HEK293 (cell line): ENCODE data around the gene CENPT.

Experiments used
- ZNF791 ChIP-seq: fragments of 450-650 bp; formaldehyde crosslinking; IDR thresholded peaks from 2 replicates; pipeline ENCODE4 v1.5.1; 2016; ENCODE audit warnings: missing biosample characterization, missing genetic modification characterization
- TF ChIP-seq, protein P1 (sequence below): fragments of 450-650 bp; formaldehyde crosslinking; IDR thresholded peaks from 2 replicates; pipeline ENCODE4 v1.5.1; 2016; ENCODE audit warnings: missing biosample characterization, missing genetic modification characterization

DNA sequence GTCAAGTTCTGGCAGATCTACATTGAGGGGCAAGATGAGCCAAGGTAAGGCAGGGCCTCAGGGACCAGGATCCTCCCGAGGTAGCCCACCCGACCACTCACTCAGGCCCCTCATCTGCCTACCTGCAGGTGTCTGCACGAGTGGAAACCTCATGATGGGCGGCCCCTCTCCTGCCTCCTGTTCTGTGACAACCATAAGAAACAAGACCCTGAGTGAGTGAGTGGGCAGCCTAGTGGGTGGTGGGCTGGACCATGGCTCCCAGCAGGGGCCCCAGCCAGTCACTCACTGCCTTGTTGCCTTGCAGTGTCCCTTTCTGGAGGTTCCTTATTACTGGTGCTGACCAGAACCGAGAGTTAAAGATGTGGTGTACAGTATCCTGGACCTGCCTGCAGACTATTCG is 30.7 kb upstream of the CENPT start:
- TF ChIP-seq, protein P1, sequence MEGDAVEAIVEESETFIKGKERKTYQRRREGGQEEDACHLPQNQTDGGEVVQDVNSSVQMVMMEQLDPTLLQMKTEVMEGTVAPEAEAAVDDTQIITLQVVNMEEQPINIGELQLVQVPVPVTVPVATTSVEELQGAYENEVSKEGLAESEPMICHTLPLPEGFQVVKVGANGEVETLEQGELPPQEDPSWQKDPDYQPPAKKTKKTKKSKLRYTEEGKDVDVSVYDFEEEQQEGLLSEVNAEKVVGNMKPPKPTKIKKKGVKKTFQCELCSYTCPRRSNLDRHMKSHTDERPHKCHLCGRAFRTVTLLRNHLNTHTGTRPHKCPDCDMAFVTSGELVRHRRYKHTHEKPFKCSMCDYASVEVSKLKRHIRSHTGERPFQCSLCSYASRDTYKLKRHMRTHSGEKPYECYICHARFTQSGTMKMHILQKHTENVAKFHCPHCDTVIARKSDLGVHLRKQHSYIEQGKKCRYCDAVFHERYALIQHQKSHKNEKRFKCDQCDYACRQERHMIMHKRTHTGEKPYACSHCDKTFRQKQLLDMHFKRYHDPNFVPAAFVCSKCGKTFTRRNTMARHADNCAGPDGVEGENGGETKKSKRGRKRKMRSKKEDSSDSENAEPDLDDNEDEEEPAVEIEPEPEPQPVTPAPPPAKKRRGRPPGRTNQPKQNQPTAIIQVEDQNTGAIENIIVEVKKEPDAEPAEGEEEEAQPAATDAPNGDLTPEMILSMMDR, result no peak
- no peak for TF ChIP-seq ZNF791 (tag by site-specific recombination)
